ENCODE measurements around the gene AQP1.

AQP1 gene

GRCh38 chr7:30911561-30911969, at the start of gene AQP1:
Gene AQP1, plus strand, starts transcription at chr7:30911853. Its CDS starts 57 bp downstream, at chr7:30911910.
- H3K27ac ChIP-seq = no peak within 1 kb of the TSS
- TF ChIP-seq ZFX (IDR thresholded peaks at IDR 0.05) = no peak
- TF ChIP-seq, protein P1, sequence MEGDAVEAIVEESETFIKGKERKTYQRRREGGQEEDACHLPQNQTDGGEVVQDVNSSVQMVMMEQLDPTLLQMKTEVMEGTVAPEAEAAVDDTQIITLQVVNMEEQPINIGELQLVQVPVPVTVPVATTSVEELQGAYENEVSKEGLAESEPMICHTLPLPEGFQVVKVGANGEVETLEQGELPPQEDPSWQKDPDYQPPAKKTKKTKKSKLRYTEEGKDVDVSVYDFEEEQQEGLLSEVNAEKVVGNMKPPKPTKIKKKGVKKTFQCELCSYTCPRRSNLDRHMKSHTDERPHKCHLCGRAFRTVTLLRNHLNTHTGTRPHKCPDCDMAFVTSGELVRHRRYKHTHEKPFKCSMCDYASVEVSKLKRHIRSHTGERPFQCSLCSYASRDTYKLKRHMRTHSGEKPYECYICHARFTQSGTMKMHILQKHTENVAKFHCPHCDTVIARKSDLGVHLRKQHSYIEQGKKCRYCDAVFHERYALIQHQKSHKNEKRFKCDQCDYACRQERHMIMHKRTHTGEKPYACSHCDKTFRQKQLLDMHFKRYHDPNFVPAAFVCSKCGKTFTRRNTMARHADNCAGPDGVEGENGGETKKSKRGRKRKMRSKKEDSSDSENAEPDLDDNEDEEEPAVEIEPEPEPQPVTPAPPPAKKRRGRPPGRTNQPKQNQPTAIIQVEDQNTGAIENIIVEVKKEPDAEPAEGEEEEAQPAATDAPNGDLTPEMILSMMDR (conservative IDR thresholded peaks at IDR 0.05) = no peak

DNA sequence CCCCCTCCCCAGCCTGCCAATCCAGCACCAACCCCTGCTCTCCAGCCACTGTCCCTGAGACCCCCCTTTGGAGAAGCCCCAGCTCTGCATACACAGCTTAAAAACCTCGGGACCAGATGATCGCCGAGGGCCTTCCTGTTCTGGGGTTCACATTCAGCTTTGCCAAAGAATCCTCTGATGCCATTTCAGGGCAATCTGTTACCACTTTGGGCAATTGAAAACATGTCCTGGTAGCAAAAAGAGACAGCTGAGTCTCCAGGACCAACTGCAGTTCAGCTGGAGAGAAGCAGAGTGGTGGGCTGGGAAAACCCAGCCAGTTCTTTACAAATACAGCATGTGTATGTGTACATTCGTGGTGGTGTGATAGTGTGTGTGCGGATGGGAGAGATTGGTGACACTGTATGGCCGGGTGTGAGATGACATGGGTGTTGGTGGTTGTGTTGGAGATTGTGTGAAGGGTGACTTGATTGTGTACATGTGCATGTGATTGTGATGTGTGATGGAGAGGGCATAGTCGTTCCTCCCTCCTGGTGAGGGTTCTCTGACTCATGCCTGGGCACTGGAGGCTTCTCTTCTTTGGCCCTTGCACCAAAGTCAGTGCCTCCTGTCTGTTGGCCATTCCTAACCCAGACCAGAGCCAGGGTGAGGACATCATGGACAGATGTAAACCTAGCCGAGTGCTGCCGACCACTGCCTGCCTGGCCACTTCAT, 48.5 kb upstream of the AQP1 start:
- TF ChIP-seq ZFX (IDR thresholded peaks at IDR 0.05) = no peak
- TF ChIP-seq, protein P1 (conservative IDR thresholded peaks at IDR 0.05) = no peak
- H3K27ac ChIP-seq = no peak overlapping the region

DNA sequence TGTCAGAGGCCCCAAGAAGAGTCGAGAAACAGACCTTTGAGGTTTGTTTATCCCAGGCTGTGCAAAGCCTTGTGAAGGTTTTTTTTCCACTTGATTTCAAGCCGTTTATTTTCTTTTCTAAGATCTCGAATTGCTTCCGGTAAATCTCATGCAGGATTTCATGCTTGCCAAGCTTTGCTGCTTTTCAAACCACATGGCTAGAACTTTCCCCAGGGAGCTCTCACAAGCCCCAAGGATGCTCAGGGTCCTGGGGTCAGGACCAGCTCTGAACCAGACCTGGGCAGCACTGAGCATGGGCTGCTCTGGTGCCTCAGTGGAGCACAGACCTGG, 48.0 kb upstream of the AQP1 start:
- TF ChIP-seq, protein P1 (conservative IDR thresholded peaks at IDR 0.05) = no peak
- no peak for TF ChIP-seq ZFX (IDR thresholded peaks at IDR 0.05)
- no peak overlapping the region for H3K27ac ChIP-seq

- TF ChIP-seq, protein P1 (conservative IDR thresholded peaks at IDR 0.05) = no peak
- no peak for TF ChIP-seq ZFX (IDR thresholded peaks at IDR 0.05)
- no peak overlapping the region for H3K27ac ChIP-seq
Observed at GRCh38 chr7:30864101-30864500, 47.6 kb upstream of the AQP1 start.

GRCh38 chr7:30865076-30865475, 46.6 kb upstream of the AQP1 start:
- no peak for TF ChIP-seq ZFX (IDR thresholded peaks at IDR 0.05)
- TF ChIP-seq, protein P1 (conservative IDR thresholded peaks at IDR 0.05) = no peak
- no peak overlapping the region for H3K27ac ChIP-seq

DNA sequence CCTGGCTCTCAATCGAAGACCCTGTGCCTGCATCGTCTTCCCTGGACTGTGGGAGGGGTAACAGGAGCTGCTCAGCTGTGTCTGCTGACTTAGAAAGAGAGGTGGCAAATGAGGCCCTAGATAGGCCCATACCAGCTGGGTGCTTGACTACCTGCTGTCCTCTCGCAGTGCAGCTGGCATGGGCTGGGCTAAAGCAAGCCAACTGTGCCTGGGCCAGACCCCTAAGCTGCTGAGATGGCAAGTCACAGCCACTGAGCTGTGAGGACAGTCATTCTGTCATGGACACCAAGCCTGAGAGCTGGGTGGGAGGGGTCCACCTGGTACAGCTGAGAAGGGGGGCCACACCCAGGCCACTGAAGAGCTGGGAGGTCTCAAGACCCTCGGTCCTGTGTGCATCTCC, 45.8 kb upstream of the AQP1 start:
- no peak overlapping the region for H3K27ac ChIP-seq
- no peak for TF ChIP-seq ZFX (IDR thresholded peaks at IDR 0.05)
- TF ChIP-seq, protein P1 (conservative IDR thresholded peaks at IDR 0.05) = no peak

DNA sequence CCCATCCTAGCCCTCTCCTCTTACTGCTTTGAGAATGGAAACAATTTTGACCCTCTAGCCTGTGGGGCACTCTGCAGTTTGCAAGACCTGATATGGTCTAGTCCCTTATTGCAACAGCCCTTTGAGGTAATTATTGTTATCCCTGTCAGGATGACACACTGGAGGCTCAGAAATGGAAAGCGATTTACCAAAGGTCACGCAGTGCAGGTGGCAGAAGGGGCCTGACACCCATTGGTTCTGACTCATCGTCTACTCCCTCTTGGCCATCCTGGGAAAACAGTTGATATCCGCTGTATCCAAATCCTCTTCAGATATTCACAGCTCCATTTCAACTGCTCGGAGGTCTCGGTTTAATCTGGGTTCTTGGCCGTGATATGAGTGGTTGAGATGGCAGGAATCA, 44.7 kb upstream of the AQP1 start:
- no peak for TF ChIP-seq ZFX (IDR thresholded peaks at IDR 0.05)
- TF ChIP-seq, protein P1 (conservative IDR thresholded peaks at IDR 0.05) = no peak
- H3K27ac ChIP-seq = no peak overlapping the region

All from C4-2B (cell line).